HuH-7 (cell line): ENCODE results near the gene CYBB.

Experiments used
- DNase-seq: peaks from one replicate; pipeline ENCODE4 v3.0.0; 2011; ENCODE audit warnings: low spot score

The CYBB gene

GRCh38 chrX:37786624-37787422 lies 7.0 kb downstream of the CYBB start:
- no peak for DNase-seq

- no peak for DNase-seq
Measured at GRCh38 chrX:37787423-37787869, 7.6 kb downstream of the CYBB start.

GRCh38 chrX:37796310-37796709 lies 16.5 kb downstream of the CYBB start:
- no peak for DNase-seq

DNA sequence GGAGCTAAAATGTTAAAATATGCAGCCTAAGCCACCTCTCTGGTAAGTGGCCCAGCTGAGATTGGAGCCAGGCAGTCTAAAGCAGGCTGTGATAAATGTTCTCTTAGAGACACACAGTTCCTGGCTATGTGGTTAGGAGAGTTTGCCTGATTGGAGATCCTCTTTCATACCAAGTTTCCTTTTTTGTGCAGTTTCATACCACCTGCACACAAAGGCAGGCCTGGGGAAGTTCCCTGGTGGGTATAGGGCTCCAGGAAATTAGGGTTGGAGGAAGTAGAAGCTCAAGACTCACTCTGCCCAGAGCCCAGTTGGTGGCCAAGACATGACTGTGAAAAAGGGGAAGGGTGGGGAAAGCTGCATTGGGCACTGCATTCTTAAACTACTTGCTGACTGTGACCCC lies 16.9 kb downstream of the CYBB start:
- DNase-seq, result no peak

DNA sequence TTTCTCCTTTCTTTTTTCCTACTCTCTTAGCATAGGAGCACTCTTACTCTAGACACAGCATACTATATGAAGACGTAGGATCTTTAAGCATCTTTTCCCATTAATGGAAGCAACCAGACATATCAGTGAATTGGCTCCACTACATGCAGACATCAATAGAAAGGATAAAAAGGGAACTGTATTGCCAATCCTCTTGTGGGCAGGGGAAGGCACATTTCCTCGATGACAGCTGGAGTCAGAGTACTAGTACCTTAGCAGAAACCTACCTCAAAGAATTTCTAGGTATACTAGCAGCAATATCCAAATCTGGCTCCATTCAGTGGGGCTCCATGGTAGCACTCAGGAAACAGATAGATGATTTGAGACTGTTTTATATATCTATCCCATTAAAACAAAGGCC lies 20.1 kb downstream of the CYBB start:
- DNase-seq, result no peak

DNA sequence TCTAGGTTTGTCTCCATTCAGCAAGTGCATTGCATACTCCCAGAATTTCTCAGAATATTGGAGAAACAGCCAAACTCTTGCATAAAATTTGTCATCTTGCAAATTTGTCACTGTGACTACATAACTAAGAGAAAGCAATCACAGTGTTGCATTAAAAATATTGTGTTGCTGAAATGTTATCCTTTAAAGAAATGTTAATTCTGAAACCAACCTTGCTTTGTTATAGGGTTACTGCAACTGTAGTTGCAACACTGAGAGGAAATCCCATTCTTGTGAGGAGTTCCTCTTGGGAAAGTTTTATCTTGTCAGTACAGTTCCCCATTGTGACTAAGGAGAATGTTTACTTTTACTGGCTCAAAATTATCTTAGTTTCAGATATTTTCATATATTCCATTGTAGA lies 20.9 kb downstream of the CYBB start:
- DNase-seq, result no peak

- DNase-seq, result no peak
Measured at GRCh38 chrX:37802028-37802427, 22.2 kb downstream of the CYBB start.

- DNase-seq, result no peak
Measured at GRCh38 chrX:37803057-37803456, 23.2 kb downstream of the CYBB start.

DNA sequence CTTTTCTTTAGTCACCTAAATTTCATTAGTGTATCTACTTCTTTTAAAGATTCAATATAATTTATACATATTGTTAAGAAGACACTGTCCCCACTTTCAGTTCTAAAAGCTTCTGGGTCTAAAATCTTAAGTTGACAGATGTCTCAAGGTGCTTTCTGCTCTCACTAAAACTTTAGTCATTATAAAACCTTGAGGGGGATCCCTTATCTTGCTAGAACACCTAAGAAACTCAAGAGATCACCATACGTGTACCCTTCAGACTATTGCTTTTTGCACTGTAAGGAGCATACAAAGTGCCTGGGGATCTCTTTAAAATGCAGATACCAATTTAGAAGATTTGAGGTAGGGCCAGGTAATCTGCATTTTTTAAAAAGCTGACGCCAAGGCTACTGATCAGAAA lies 30.1 kb downstream of the CYBB start:
- no peak for DNase-seq

GRCh38 chrX:37812110-37812509 lies 32.3 kb downstream of the CYBB start:
- DNase-seq, result no peak

DNA sequence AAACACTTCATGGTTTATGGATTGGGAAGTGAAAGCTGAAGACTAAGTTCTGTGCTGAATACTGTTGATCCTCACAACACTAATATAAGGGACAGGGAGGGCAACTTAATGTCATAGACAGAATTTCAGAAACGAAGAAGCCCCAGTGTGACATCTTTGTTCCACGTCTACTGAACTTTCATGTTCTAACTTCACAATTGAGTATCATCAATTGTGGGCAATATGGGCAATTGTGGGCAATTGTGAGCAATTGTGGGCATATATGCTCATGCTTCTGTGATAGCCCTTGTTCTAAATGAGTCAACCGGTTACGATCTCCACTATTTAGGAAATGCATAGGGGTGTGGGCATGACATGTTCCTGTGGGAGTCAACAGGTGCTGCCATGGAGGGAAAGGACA lies 33.7 kb downstream of the CYBB start:
- no peak for DNase-seq

- DNase-seq, result no peak
Measured at GRCh38 chrX:37815366-37815765, 35.5 kb downstream of the CYBB start.

- DNase-seq, result no peak
Measured at GRCh38 chrX:37816766-37817165, 36.9 kb downstream of the CYBB start.

- no peak for DNase-seq
Measured at GRCh38 chrX:37817176-37817575, 37.3 kb downstream of the CYBB start.

DNA sequence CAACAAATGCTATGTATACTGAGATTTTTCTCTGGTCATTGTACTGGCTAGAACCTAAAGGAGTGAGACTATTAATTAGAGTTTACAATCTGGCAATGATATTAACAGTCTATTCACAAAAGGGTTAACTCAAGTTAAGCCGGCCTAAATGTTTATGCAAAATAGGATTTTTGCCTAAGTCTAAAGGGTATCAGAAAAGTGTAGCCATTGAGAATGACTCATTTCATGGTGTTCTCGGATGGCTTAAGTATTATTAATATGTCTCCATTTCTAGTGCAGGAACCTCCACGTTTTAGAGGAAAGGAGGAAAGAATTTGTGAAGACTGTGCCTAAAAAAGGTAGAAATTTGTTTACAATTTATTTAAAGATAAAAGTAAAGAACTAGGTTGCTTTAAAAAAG lies 37.7 kb downstream of the CYBB start:
- DNase-seq, result no peak

DNA sequence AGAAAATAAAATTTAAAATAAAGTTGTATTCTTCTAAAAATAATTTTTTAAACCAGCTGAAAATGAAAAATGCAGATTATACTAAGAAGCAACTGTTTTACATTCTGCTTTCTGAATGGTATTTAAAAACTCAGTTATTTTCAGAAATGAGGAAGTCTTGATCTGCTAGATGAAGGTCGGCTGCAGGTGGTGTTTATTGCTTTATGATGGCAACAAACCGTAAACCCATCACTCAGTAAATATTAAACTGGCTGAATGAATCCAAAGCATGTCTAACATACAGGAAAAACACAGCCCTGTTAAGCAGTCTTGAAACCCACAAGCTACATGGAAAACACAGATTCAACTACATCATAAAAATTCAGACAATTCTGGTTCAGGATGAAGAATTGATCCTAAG lies 38.2 kb downstream of the CYBB start:
- DNase-seq, result no peak

DNA sequence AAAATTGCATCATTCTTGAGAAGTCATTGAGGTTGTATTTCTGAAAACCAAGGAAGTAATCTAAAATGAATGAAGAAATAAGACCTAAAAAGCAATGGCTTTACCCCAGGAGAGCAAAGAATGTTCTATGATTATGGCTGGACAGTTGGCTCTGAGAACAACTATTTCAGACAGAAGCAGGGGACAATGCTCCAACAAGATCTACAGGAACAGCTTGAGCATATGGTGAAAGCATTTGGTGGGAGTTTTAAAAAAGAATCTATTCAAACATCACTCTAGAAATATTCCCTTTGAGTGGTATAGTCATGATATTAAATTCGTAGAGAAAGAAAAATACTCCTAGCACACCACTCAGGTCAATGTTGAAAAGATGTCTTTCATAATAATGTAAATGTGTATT lies 40.8 kb downstream of the CYBB start:
- DNase-seq, result no peak

DNA sequence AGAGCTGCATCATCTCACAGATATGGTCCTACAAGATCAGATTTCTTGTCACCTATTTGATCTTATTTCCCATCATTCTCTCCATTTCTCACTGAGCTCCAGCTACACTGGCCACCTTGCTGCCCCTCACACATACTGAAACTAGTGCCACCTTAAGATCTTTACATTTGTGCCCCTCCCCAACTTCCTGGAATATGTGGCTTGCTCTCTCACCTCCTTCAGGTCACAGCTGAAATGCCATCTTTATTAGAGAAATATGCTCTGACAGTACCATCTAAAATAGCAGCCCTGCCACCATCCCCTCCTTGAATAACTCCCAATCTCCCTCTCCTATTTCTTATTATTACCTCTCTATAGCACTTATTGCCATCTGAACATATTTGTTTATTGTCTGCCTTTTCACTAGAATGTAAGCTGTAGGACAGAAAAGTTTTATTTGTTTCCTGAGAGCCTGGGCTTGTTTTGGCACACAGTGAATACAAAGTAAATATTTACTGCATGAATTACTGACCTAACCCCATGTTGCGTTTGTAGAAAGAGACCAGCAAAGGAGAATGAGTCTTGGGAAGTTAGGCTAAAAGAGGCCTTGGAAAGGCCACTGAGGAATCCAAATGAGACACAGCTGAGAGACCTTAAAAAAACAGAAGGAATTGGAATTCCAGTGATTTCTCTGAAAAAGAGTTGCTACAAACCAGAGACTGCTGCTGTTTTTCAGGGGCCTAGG lies 44.8 kb downstream of the CYBB start:
- no peak for DNase-seq

DNA sequence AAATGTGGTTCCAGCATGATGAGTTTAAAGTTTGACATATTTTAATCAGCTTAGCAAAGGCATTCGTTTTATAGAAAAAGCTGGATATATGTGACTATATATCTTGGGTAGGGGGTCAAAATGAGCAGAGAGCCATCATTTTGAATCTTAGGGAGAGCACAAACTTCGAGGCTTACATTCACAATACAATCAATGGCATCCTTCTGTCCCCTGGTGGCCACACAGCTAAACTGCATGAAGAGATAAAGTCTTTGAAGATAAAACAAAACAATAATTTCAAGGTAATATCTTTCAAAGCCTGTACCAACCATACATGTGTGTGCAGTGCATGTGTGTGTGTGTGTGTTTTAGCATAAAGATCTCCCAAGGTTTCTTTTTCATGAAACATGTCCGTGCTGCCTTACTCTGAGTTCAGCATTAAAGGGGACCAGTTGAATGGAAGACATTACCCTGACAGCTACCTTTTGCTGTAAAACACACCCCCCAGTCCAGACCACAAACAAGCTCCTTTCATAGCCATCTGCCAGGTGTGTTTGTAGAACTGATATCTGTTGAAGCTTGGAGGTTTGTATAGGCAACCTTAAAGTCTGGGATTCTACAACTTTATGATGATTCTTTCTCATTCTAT lies 45.5 kb downstream of the CYBB start:
- DNase-seq, result no peak

DNA sequence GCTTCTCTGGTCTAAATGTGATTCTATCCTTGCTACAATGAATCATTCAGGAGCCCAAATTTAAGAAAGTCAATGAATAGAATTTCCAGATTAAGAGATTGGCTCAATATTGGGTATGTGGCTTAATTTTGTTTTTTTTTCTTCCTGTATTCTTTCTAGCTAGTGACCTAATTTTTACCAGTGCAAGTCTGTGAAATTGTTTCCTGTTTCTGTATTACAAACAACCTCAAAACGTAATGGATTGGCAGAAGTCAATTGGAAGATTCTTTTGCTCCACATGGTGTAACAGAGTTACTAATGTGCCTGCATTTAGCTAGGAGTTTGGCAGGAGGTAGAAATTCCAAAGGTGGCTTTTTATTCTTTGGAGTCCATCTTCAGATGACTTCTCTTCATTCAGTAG lies 49.9 kb downstream of the CYBB start:
- no peak for DNase-seq

- DNase-seq, result no peak
Measured at GRCh38 chrX:37830371-37830770, 50.5 kb downstream of the CYBB start.

- DNase-seq, result no peak
Measured at GRCh38 chrX:37834937-37835336, 55.1 kb downstream of the CYBB start.

DNA sequence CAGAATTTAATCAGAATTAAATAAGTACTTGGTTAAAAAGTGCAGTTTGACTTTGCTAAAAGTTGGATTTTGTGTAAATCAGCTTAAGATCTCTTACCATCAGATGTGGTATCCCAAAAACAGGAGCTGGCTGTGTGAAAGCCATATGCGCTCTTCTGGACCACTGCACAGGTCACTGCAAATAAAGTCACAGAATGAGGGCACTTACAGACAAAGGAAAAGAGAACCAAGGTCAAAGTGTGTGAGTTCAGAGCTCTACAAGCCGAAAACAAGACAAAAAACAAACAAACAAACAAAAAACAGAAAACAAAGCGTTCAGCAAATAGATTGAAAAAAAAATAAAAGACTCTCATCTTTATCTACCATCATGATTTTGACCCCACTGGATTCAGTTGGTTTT lies 61.1 kb downstream of the CYBB start:
- no peak for DNase-seq
